Ramos (cell line): ENCODE results near the gene RSPO1.

ENCODE experiments used
- in situ Hi-C: fragments of 300-500 bp; cut with MboI; formaldehyde crosslinking; loops from one replicate; pipeline ENCODE4 v1.14.3; 2022; ENCODE audit warnings: low sequenced_read_pairs; ENCODE audit not compliant: unreplicated experiment

The RSPO1 gene

GRCh38 chr1:37634244-37634991 is at the start of gene RSPO1:
RSPO1 (minus strand) TSS chr1:37634892; CDS start chr1:37629661, 5,231 bp downstream.
- in situ Hi-C loops: no loop called here

GRCh38 chr1:37684182-37684581 is 49.5 kb upstream of the RSPO1 start:
- in situ Hi-C loops: loop anchor here (10.0 kb wide), 1 partner anchor 229 kb away; no protein-coding TSS in a partner anchor

GRCh38 chr1:37682334-37682987 is 47.8 kb upstream of the RSPO1 start:
- in situ Hi-C loops: loop anchor here (10.0 kb wide), 1 partner anchor 228 kb away; no protein-coding TSS in a partner anchor

- in situ Hi-C loops: loop anchor here (10.0 kb wide), 1 partner anchor 226 kb away; no protein-coding TSS in a partner anchor
These were observed 46.2 kb upstream of the RSPO1 start for GRCh38 chr1:37680933-37681332.

GRCh38 chr1:37677808-37678207 is 43.1 kb upstream of the RSPO1 start:
- in situ Hi-C loops: loop anchor here (5.0 kb wide), 1 partner anchor 76 kb away; no protein-coding TSS in a partner anchor

GRCh38 chr1:37677143-37677439 is 42.4 kb upstream of the RSPO1 start:
- in situ Hi-C loops: loop anchor here (5.0 kb wide), 1 partner anchor 75 kb away; no protein-coding TSS in a partner anchor

- in situ Hi-C loops: loop anchor here (5.0 kb wide), 1 partner anchor 74 kb away; no protein-coding TSS in a partner anchor
These were observed 41.8 kb upstream of the RSPO1 start for GRCh38 chr1:37676281-37677142.

- in situ Hi-C loops: no loop called here
These were observed 39.2 kb upstream of the RSPO1 start for GRCh38 chr1:37673920-37674319.

- in situ Hi-C loops: no loop called here
These were observed 37.6 kb upstream of the RSPO1 start for GRCh38 chr1:37672136-37672870.

GRCh38 chr1:37671261-37671660 is 36.6 kb upstream of the RSPO1 start:
- in situ Hi-C loops: no loop called here

GRCh38 chr1:37670133-37670532 is 35.4 kb upstream of the RSPO1 start:
- in situ Hi-C loops: no loop called here

- in situ Hi-C loops: no loop called here
These were observed 32.5 kb upstream of the RSPO1 start for GRCh38 chr1:37667023-37667671.

- in situ Hi-C loops: no loop called here
These were observed 31.7 kb upstream of the RSPO1 start for GRCh38 chr1:37666241-37666867.

GRCh38 chr1:37663426-37664000 is 28.8 kb upstream of the RSPO1 start:
- in situ Hi-C loops: no loop called here

- in situ Hi-C loops: no loop called here
These were observed 27.5 kb upstream of the RSPO1 start for GRCh38 chr1:37662031-37662755.

GRCh38 chr1:37661401-37661800 is 26.7 kb upstream of the RSPO1 start:
- in situ Hi-C loops: no loop called here

GRCh38 chr1:37660664-37661063 is 26.0 kb upstream of the RSPO1 start:
- in situ Hi-C loops: no loop called here

- in situ Hi-C loops: no loop called here
These were observed 23.8 kb upstream of the RSPO1 start for GRCh38 chr1:37658486-37658885.
